Fibroblast of lung (primary cell): ENCODE data around the gene ARHGEF16. TPM values are rescaled to one million over a fixed set of nuclear protein-coding genes. Genes with fewer than 3 reads are reported as not detected.

Experiments
- DNase-seq, 2 donors: peaks; one replicate each; pipeline versions ENCODE4 v3.0.0 to v3.0.0-alpha.2; 2010; ENCODE audit warnings: low read depth in 2 of 2
- H2AFZ ChIP-seq: 2 replicates; pipeline ENCODE4 v1.5.1; 2012; ENCODE audit warnings: low read length, control low read depth, inconsistent platforms
- H3K27ac ChIP-seq: 2 replicates; pipeline ENCODE4 v1.5.1; 2011; ENCODE audit warnings: low read length, control low read depth; ENCODE audit not compliant: insufficient read depth
- H3K27me3 ChIP-seq: 2 replicates; pipeline ENCODE4 v1.5.1; 2011; ENCODE audit warnings: mild to moderate bottlenecking, low read length; ENCODE audit not compliant: control insufficient read depth, insufficient read depth
- H3K36me3 ChIP-seq: 2 replicates; pipeline ENCODE4 v1.5.1; 2011; ENCODE audit warnings: low read length; ENCODE audit not compliant: control insufficient read depth, insufficient read depth
- H3K4me1 ChIP-seq: 2 replicates; pipeline ENCODE4 v1.5.1; 2011; ENCODE audit warnings: low read length; ENCODE audit not compliant: control insufficient read depth, insufficient read depth; ENCODE audit errors: extremely low read depth
- H3K4me2 ChIP-seq: 2 replicates; pipeline ENCODE4 v1.5.1; 2011; ENCODE audit warnings: low read length, control low read depth; ENCODE audit not compliant: insufficient read depth; ENCODE audit errors: extremely low read depth
- H3K4me3 ChIP-seq, 4 experiments: fragments of 200-600 bp in 1 of 4; sonication (generic) in 1 of 4; replicated peaks in 1 of 4; 2 replicates each; pipeline ENCODE4 v1.5.1; 2011 to 2016; ENCODE audit warnings: low read length in 4 of 4, low read depth in 3 of 4, mild to moderate bottlenecking in 3 of 4, control low read depth in 2 of 4, inconsistent platforms in 1 of 4, mixed read lengths in 1 of 4; ENCODE audit not compliant: insufficient read depth in 1 of 4; ENCODE audit errors: control extremely low read depth in 1 of 4
- H3K79me2 ChIP-seq: 2 replicates; pipeline ENCODE4 v1.5.1; 2012; ENCODE audit warnings: mild to moderate bottlenecking, low read length, inconsistent platforms; ENCODE audit not compliant: control insufficient read depth, insufficient read depth
- H3K9ac ChIP-seq: 2 replicates; pipeline ENCODE4 v1.5.1; 2011; ENCODE audit warnings: mild to moderate bottlenecking, low read length, control low read depth; ENCODE audit not compliant: insufficient read depth
- H3K9me3 ChIP-seq: 2 replicates; pipeline ENCODE4 v1.5.1; 2012; ENCODE audit warnings: low read depth, low read length; ENCODE audit not compliant: control insufficient read depth, insufficient read depth
- H4K20me1 ChIP-seq: 2 replicates; pipeline ENCODE4 v1.5.1; 2011; ENCODE audit warnings: low read length; ENCODE audit not compliant: control insufficient read depth, insufficient read depth; ENCODE audit errors: extremely low read depth
- EZH2 ChIP-seq: IDR thresholded peaks from 2 replicates; pipeline ENCODE4 v1.5.1; 2012; ENCODE audit warnings: low read length, control low read depth, mild to moderate bottlenecking; ENCODE audit errors: missing control alignments
- polyA plus RNA-seq, 2 donors: library from polyadenylated mRNA; depleted of rRNA in 1 of 2; stranded (reverse) in 1 of 2; unstranded in 1 of 2; fragments of >200 nt; gene quantifications; 2 replicates each; pipeline ENCODE4 v1.2.1, GENCODE V29; 2011 to 2012; ENCODE audit warnings: missing spikeins in 1 of 2
- total RNA-seq: library from RNA; depleted of rRNA; stranded (reverse); fragments of >200 nt; gene quantifications from 2 replicates; pipeline ENCODE4 v1.2.1, GENCODE V29; 2014
- TF ChIP-seq, protein P1 (sequence below), 2 donors: IDR thresholded peaks in 1 of 2; conservative IDR thresholded peaks in 1 of 2; 1 replicate in 1 of 2; 2 replicates in 1 of 2; pipeline ENCODE4 v1.5.1; 2011 to 2012; ENCODE audit warnings: low read length in 2 of 2, control low read depth in 1 of 2, inconsistent platforms in 1 of 2, low read depth in 1 of 2, mild to moderate bottlenecking in 1 of 2

ARHGEF16 gene
- total and polyA plus RNA-seq, 2 donors (not counting 1 experiment from before 2014, with no cell fraction given) = 0.02 to 0.17 TPM

DNA sequence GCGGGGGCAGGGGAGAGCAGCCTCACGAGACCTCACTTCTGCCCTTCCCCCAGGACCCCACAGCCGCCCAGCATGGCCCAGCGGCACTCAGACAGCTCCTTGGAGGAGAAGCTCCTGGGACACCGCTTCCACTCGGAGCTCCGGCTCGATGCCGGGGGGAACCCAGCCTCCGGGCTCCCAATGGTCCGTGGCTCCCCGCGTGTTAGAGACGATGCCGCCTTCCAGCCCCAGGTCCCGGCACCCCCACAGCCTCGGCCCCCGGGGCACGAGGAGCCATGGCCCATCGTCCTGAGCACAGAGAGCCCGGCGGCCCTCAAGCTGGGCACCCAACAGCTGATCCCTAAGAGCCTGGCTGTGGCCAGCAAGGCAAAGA is 8.5 kb downstream of the ARHGEF16 start:
- Histone ChIP-seq H3K9me3 (no peaks in the 10 kb centered on the region), H3K27me3 (no peaks in the 10 kb centered on the region), H3K27ac (no peak overlapping the region), H3K9ac (no peak overlapping the region), H3K79me2 (no peaks in the 10 kb centered on the region), H3K4me1 (no peaks in the 10 kb centered on the region), H4K20me1 (no peaks in the 10 kb centered on the region), H3K4me2 (no peak overlapping the region), H2AFZ (no peak overlapping the region), H3K4me3 (no peak overlapping the region), H3K36me3 (no peaks in the 10 kb centered on the region)
- TF ChIP-seq, protein P1, sequence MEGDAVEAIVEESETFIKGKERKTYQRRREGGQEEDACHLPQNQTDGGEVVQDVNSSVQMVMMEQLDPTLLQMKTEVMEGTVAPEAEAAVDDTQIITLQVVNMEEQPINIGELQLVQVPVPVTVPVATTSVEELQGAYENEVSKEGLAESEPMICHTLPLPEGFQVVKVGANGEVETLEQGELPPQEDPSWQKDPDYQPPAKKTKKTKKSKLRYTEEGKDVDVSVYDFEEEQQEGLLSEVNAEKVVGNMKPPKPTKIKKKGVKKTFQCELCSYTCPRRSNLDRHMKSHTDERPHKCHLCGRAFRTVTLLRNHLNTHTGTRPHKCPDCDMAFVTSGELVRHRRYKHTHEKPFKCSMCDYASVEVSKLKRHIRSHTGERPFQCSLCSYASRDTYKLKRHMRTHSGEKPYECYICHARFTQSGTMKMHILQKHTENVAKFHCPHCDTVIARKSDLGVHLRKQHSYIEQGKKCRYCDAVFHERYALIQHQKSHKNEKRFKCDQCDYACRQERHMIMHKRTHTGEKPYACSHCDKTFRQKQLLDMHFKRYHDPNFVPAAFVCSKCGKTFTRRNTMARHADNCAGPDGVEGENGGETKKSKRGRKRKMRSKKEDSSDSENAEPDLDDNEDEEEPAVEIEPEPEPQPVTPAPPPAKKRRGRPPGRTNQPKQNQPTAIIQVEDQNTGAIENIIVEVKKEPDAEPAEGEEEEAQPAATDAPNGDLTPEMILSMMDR (conservative IDR thresholded peaks at IDR 0.05 in 1 of 2, IDR thresholded peaks at IDR 0.05 in 1 of 2; ENCODE audit: low read depth in 1 of 2, low read length in 2 of 2) = no peak
- TF ChIP-seq EZH2 = no peak
- DNase-seq = no peak

DNA sequence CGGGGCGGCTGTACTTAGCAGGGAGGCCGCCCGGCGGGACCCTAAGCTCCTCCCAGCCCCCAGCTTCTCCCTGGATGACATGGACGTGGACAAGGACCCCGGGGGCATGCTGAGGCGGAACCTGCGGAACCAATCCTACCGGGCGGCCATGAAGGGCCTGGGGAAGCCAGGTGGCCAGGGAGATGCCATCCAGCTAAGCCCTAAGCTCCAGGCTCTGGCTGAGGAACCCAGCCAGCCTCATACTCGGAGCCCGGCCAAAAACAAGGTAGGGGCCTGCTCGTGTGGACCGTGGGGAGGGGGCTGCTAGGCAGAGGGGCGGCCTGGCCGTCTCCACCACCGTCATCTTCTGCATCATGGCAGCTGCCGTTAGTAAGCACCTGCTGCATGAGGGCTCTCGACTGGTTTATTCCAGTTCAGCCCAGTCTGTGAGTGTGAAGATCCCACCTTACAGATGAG is 9.0 kb downstream of the ARHGEF16 start:
- Histone ChIP-seq H3K4me2 (no peak overlapping the region), H3K9ac (no peak overlapping the region), H4K20me1 (no peaks in the 10 kb centered on the region), H3K79me2 (no peaks in the 10 kb centered on the region), H3K4me1 (no peaks in the 10 kb centered on the region), H3K9me3 (no peaks in the 10 kb centered on the region), H3K36me3 (no peaks in the 10 kb centered on the region), H3K27me3 (no peaks in the 10 kb centered on the region), H3K27ac (no peak overlapping the region), H3K4me3 (no peak overlapping the region), H2AFZ (no peak overlapping the region)
- no peak for TF ChIP-seq EZH2
- TF ChIP-seq, protein P1 (conservative IDR thresholded peaks at IDR 0.05 in 1 of 2, IDR thresholded peaks at IDR 0.05 in 1 of 2; ENCODE audit: low read depth in 1 of 2, low read length in 2 of 2) = no peak
- DNase-seq = no peak

DNA sequence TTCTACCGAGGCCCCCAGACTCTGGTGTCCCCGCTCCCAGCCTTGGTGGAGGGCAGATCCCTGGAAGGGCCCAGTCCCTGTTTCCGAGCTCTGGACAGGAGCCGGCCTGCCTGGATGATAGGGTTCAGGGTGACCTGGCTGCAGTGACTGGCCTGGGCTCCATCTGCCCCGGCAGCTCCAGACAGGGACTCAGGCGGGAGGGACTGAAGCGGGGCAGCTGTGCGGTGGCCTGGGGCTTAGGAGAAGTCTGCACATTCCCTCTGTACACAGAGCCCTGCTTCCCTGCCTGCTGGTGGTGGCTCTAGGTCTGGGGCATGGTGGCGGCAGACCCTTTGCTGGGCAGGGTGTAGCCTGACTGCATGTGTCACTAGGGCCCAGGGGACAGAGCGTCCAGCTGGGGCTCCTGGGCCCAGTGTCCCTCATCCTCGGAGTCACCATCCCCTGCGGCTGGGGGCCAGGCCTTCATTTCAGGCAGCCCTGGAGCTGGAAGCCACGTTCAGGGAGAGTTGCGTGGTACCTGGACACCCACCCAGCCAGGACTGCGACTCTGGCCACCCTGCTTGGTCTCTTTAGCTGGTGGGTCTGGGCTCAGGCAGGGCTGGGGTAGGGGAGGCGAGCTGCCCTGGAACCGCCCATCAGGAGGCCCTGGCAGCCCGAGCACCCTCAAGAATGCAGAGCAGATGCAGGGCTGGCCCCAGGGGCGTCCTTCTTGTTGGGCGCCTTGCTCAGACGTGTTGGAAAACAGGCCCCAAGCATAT is 9.6 kb downstream of the ARHGEF16 start:
- Histone ChIP-seq H3K4me2 (no peak overlapping the region), H3K79me2 (no peaks in the 10 kb centered on the region), H3K4me1 (no peaks in the 10 kb centered on the region), H3K9ac (no peak overlapping the region), H2AFZ (no peak overlapping the region), H3K27ac (no peak overlapping the region), H3K27me3 (no peaks in the 10 kb centered on the region), H4K20me1 (no peaks in the 10 kb centered on the region), H3K36me3 (no peaks in the 10 kb centered on the region), H3K4me3 (no peak overlapping the region), H3K9me3 (no peaks in the 10 kb centered on the region)
- TF ChIP-seq EZH2 = no peak
- TF ChIP-seq, protein P1 (conservative IDR thresholded peaks at IDR 0.05 in 1 of 2, IDR thresholded peaks at IDR 0.05 in 1 of 2; ENCODE audit: low read depth in 1 of 2, low read length in 2 of 2) = no peak
- no peak for DNase-seq
